GM12891 (cell line): ENCODE results near the gene RTL10.

ENCODE experiments used
- POLR2A ChIP-seq: IDR thresholded peaks from 2 replicates; pipeline ENCODE4 v1.6.1; 2011; ENCODE audit warnings: low read depth, low read length, control low read depth
- TAF1 ChIP-seq: IDR thresholded peaks from 2 replicates; pipeline ENCODE4 v1.6.1; 2011; ENCODE audit warnings: low read depth, low read length, control low read depth

GRCh38 chr22:19872779-19873137 lies 18.1 kb upstream of the RTL10 start:
- TF ChIP-seq POLR2A, result no peak
- no peak for TF ChIP-seq TAF1
